ENCODE data around the gene HDAC8. TPM values are rescaled to one million over a fixed set of nuclear protein-coding genes. Genes with fewer than 3 reads are reported as not detected.
A peak's percentile ranks its signal among the peaks of the same experiment; 100 is the strongest.

HDAC8 gene
- total RNA-seq, 1 experiment from 2014 or later: 26.2 TPM

- no peak for TF ChIP-seq CTCF (IDR thresholded peaks at IDR 0.05; ENCODE audit: insufficient read depth in 1 of 2, low read depth in 1 of 2, low read length in 1 of 2, severe bottlenecking in 1 of 2, unreplicated experiment in 1 of 2)
- ChIA-PET CTCF (no interaction called here), POLR2A (interaction anchor here (0.6 kb wide), 1 partner anchor 70 kb away, joined by 3 read pairs; the partner anchor contains the start of gene ERCC6L)
- peak overlapping the region; percentile 29 for H3K4me3 ChIP-seq (ENCODE audit: low read depth, low read length)
- no peak overlapping the region for H3K27ac Mint-ChIP-seq (ENCODE audit: unreplicated experiment)
- no TSS peak for BruUV-seq (replicated peaks)
- H3K27me3 ChIP-seq (replicated peaks; ENCODE audit: control insufficient read depth, insufficient read depth, low read length): peaks cover 1% of the 10 kb centered on the region; the same call in 1 of the 2 replicates
- H3K9me3 ChIP-seq: no peaks in the 10 kb centered on the region
- peak; percentile 65 to 75 for DNase-seq
- no peaks in the 10 kb centered on the region for H3K36me3 ChIP-seq (ENCODE audit: control insufficient read depth, insufficient read depth, low read length)
- H3K36me3 Mint-ChIP-seq (ENCODE audit: insufficient read depth, unreplicated experiment): no peaks in the 10 kb centered on the region
- intact Hi-C loops (cut with micrococcal nuclease; ENCODE audit: unreplicated experiment): loop anchor here (5.0 to 10.0 kb wide), 2 partner anchors 166 to 244 kb away; no protein-coding TSS in a partner anchor
- H3K4me1 ChIP-seq: no peaks in the 10 kb centered on the region
- peak overlapping the region; percentile 63 for H3K4me3 Mint-ChIP-seq (ENCODE audit: unreplicated experiment)
- peaks cover 8% of the 10 kb centered on the region for H3K27me3 Mint-ChIP-seq (ENCODE audit: insufficient read depth, unreplicated experiment)
- H3K9me3 Mint-ChIP-seq (ENCODE audit: unreplicated experiment): no peaks in the 10 kb centered on the region
- H3K4me1 Mint-ChIP-seq (ENCODE audit: low read depth, unreplicated experiment): no peaks in the 10 kb centered on the region
These were observed 263.9 kb downstream of the HDAC8 start for GRCh38 chrX:72308566-72309296.

GRCh38 chrX:72308209-72308565 lies 264.5 kb downstream of the HDAC8 start:
- TF ChIP-seq CTCF (IDR thresholded peaks at IDR 0.05; ENCODE audit: insufficient read depth in 1 of 2, low read depth in 1 of 2, low read length in 1 of 2, severe bottlenecking in 1 of 2, unreplicated experiment in 1 of 2): no peak
- no TSS peak for BruUV-seq (replicated peaks)
- H3K4me1 ChIP-seq: no peaks in the 10 kb centered on the region
- ChIA-PET POLR2A (interaction anchor here (0.6 kb wide), 1 partner anchor 70 kb away, joined by 3 read pairs; the partner anchor contains the start of gene ERCC6L), CTCF (no interaction called here)
- intact Hi-C loops (cut with micrococcal nuclease; ENCODE audit: unreplicated experiment): loop anchor here (5.0 to 10.0 kb wide), 2 partner anchors 167 to 244 kb away; no protein-coding TSS in a partner anchor
- H3K36me3 ChIP-seq (ENCODE audit: control insufficient read depth, insufficient read depth, low read length): no peaks in the 10 kb centered on the region
- Mint-ChIP-seq H3K27me3 (ENCODE audit: insufficient read depth, unreplicated experiment) (peaks cover 8% of the 10 kb centered on the region), H3K27ac (ENCODE audit: unreplicated experiment) (no peak overlapping the region), H3K36me3 (ENCODE audit: insufficient read depth, unreplicated experiment) (no peaks in the 10 kb centered on the region), H3K4me1 (ENCODE audit: low read depth, unreplicated experiment) (no peaks in the 10 kb centered on the region), H3K4me3 (ENCODE audit: unreplicated experiment) (peak overlapping the region; percentile 63), H3K9me3 (ENCODE audit: unreplicated experiment) (no peaks in the 10 kb centered on the region)
- peaks cover 1% of the 10 kb centered on the region for H3K27me3 ChIP-seq (replicated peaks; ENCODE audit: control insufficient read depth, insufficient read depth, low read length)
- DNase-seq: no peak
- no peak overlapping the region for H3K4me3 ChIP-seq (ENCODE audit: low read depth, low read length)
- no peaks in the 10 kb centered on the region for H3K9me3 ChIP-seq

- Mint-ChIP-seq H3K9me3 (ENCODE audit: unreplicated experiment) (no peaks in the 10 kb centered on the region), H3K27me3 (ENCODE audit: insufficient read depth, unreplicated experiment) (peaks cover 11% of the 10 kb centered on the region), H3K4me3 (ENCODE audit: unreplicated experiment) (peak overlapping the region; percentile 82), H3K36me3 (ENCODE audit: insufficient read depth, unreplicated experiment) (no peaks in the 10 kb centered on the region), H3K4me1 (ENCODE audit: low read depth, unreplicated experiment) (no peaks in the 10 kb centered on the region), H3K27ac (ENCODE audit: unreplicated experiment) (no peak overlapping the region)
- Histone ChIP-seq H3K27me3 (replicated peaks; ENCODE audit: control insufficient read depth, insufficient read depth, low read length) (peaks cover 1% of the 10 kb centered on the region), H3K4me3 (ENCODE audit: low read depth, low read length) (no peak overlapping the region), H3K4me1 (no peaks in the 10 kb centered on the region), H3K9me3 (no peaks in the 10 kb centered on the region), H3K36me3 (ENCODE audit: control insufficient read depth, insufficient read depth, low read length) (no peaks in the 10 kb centered on the region)
- no TSS peak for BruUV-seq (replicated peaks)
- ChIA-PET CTCF (no interaction called here), POLR2A (no interaction called here)
- no peak for DNase-seq
- intact Hi-C loops (cut with micrococcal nuclease; ENCODE audit: unreplicated experiment): loop anchor here (5.0 to 10.0 kb wide), 2 partner anchors 167 to 245 kb away; no protein-coding TSS in a partner anchor
- no peak for TF ChIP-seq CTCF (IDR thresholded peaks at IDR 0.05; ENCODE audit: insufficient read depth in 1 of 2, low read depth in 1 of 2, low read length in 1 of 2, severe bottlenecking in 1 of 2, unreplicated experiment in 1 of 2)
These were observed 265.0 kb downstream of the HDAC8 start for GRCh38 chrX:72307646-72308051.

Measured in Caco-2 (cell line).